Spinal cord (tissue), 10 donors: Measurements from ENCODE around the gene TUSC2. TPM values are rescaled to one million over a fixed set of nuclear protein-coding genes. Genes with fewer than 3 reads are reported as not detected.

Experiments
- DNase-seq, 6 donors: peaks; one replicate each; pipeline versions ENCODE4 v3.0.0 to v3.0.0-alpha.2; 2013 to 2015; ENCODE audit warnings: low spot score in 6 of 6, low read depth in 4 of 6
- H3K27ac ChIP-seq: one replicate; pipeline ENCODE4 v1.5.1; 2013; ENCODE audit warnings: low read depth, low read length, control low read depth
- H3K27me3 ChIP-seq: one replicate; pipeline ENCODE4 v1.6.1; 2013; ENCODE audit warnings: low read length; ENCODE audit not compliant: control insufficient read depth, insufficient read depth
- H3K36me3 ChIP-seq: one replicate; pipeline ENCODE4 v1.6.1; 2013; ENCODE audit warnings: low read length; ENCODE audit not compliant: control insufficient read depth, insufficient read depth
- H3K4me1 ChIP-seq: one replicate; pipeline ENCODE4 v1.6.1; 2013; ENCODE audit warnings: low read length; ENCODE audit not compliant: control insufficient read depth, insufficient read depth
- H3K4me3 ChIP-seq: one replicate; pipeline ENCODE4 v1.5.1; 2013; ENCODE audit warnings: low read depth, low read length, control low read depth
- H3K9me3 ChIP-seq: one replicate; pipeline ENCODE4 v1.6.1; 2013; ENCODE audit warnings: low read length; ENCODE audit not compliant: control insufficient read depth, insufficient read depth
- WGBS: methylation state at CpG from one replicate; pipeline ENCODE4 v1.1.5; 2013; ENCODE audit warnings: missing lambda C conversion rate; ENCODE audit not compliant: insufficient coverage; 5-methylcytosine and 5-hydroxymethylcytosine counted together
- polyA plus RNA-seq, 2 donors: library from polyadenylated mRNA; unstranded; fragments of 120-200 nt; gene quantifications; one replicate each; pipeline ENCODE4 v1.2.1, GENCODE V29; 2013; ENCODE audit not compliant: insufficient read length in 2 of 2
- total RNA-seq, 2 donors: library from RNA; depleted of rRNA in 1 of 2; stranded (reverse); fragments of 120-200 nt in 1 of 2; fragments of >200 nt in 1 of 2; gene quantifications; one replicate each; pipeline versions ENCODE4 v1.2.3 to v1.2.4, GENCODE V29; 2013 to 2014
- donor health status: healthy.

Gene TUSC2
- total and polyA plus RNA-seq, 4 donors: 17.0 to 50.7 (median 37.2) TPM

DNA sequence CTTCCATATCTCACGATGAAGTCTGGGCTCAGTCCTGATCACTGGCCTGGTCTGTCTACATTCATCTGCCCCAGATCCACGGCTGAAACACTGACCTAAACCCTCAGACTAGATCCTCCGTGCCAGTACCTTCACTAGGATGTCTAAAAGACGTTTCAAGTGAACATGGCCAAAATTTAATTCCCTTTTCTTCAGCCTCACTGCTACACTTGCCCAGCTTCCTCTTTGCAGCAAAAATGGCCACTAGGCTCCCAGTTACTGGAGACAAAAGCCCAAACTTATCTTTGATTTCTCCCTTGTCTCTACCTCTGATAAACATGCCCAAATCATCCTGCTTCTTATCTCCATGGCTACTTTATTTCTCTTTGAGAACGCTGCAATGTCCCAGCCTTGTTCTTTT, 10.9 kb upstream of the TUSC2 start:
- DNase-seq: no peak
- Histone ChIP-seq H3K4me3 (no peak overlapping the region), H3K27me3 (peaks cover 16% of the 10 kb centered on the region), H3K36me3 (peaks cover 23% of the 10 kb centered on the region), H3K4me1 (peaks cover 56% of the 10 kb centered on the region), H3K27ac (peak overlapping the region; percentile 54), H3K9me3 (no peaks in the 10 kb centered on the region)
- WGBS: 87% methylated on average over 5 of the region's 5 CpGs

DNA sequence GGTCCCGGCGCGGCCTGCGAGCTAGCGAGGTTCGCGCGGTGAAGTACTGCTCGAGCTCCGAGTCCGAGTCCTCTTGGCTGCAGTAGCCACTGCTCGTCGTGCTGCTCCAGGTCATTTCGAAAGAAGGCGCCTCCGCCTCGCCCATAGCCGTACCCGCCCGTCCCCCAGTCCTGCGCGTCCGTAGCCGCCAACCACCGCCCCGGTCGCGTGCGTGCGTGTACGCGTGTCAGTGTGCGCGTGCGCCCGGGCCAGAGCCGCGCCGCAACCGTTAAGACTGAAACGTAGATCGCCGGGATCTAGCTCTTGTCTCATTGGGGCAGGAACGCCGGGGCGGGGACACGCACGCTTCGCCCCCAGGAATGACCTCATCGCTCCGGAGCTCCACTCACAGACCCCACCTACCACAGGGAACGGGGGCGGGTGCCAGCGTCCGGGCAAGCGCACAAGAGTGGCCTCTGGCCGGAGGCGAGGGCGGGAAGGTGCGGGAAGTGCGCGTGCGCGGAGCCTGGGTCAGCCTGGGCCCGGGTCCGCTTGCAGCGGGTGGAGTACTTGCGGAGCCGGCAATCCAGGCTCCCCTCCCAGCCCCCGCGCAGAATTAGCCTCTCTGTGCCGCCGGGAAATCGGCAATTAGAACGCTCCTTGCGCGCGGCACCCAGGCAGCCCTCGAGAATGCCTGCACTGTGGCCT, 9.3 kb upstream of the TUSC2 start:
- H3K36me3 ChIP-seq: peaks cover 20% of the 10 kb centered on the region
- H3K4me3 ChIP-seq: peak overlapping the region; percentile 85
- peaks cover 16% of the 10 kb centered on the region for H3K27me3 ChIP-seq
- peak; percentile 92 to 99 (median 96) for DNase-seq
- peaks cover 53% of the 10 kb centered on the region for H3K4me1 ChIP-seq
- under 1% methylated on average over 79 of the region's 79 CpGs for WGBS
- peak overlapping the region; percentile 95 for H3K27ac ChIP-seq
- no peaks in the 10 kb centered on the region for H3K9me3 ChIP-seq

DNA sequence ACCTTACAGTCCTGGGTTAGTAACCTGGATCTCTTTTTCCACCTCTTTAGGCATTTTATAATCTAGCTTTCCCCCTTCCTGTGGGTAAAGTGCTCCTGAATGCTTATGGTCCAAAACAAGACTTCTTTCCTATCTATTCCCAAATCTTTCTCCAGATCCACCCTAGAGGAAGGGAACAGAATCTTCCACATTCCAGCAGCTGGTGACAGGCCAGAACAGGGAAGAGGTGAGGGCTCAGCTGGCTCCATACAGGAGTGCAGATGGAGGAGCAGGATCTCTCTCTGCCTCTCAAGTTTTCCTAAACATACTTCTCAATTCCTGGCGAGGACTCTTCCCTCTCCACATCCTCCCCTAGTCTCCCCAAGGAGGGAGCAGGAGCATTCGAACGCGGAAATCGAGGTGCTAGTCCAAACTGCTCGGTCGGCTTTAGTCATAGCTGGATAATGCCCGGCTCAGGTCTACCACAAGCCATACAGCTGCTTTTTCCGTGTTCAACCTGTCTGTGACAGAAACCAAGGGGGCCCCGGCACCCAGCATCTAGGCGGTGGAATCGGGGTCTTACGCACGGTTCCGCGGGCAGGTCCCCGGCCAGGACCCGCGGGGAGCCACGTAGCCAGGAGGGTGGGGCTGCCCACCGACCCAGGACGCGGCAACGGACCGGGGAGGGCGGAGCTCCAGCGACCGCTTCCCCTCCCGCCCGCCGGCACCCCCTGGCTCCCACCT, 8.6 kb upstream of the TUSC2 start:
- H3K36me3 ChIP-seq: peaks cover 21% of the 10 kb centered on the region
- WGBS: 0% methylated on average over 31 of the region's 31 CpGs
- peak overlapping the region; percentile 95 for H3K27ac ChIP-seq
- peak overlapping the region; percentile 85 for H3K4me3 ChIP-seq
- H3K27me3 ChIP-seq: peaks cover 13% of the 10 kb centered on the region
- H3K9me3 ChIP-seq: no peaks in the 10 kb centered on the region
- H3K4me1 ChIP-seq: peaks cover 51% of the 10 kb centered on the region
- DNase-seq: peak in 1 of 6 donors; percentile 34

GRCh38 chr3:50334339-50335075, 6.5 kb upstream of the TUSC2 start:
- Histone ChIP-seq H3K4me3 (no peak overlapping the region), H3K36me3 (peaks cover 35% of the 10 kb centered on the region), H3K27me3 (no peaks in the 10 kb centered on the region), H3K9me3 (no peaks in the 10 kb centered on the region), H3K27ac (peak overlapping the region; percentile 29), H3K4me1 (peaks cover 33% of the 10 kb centered on the region)
- DNase-seq: no peak
- WGBS: 79% methylated on average over 5 of the region's 5 CpGs

DNA sequence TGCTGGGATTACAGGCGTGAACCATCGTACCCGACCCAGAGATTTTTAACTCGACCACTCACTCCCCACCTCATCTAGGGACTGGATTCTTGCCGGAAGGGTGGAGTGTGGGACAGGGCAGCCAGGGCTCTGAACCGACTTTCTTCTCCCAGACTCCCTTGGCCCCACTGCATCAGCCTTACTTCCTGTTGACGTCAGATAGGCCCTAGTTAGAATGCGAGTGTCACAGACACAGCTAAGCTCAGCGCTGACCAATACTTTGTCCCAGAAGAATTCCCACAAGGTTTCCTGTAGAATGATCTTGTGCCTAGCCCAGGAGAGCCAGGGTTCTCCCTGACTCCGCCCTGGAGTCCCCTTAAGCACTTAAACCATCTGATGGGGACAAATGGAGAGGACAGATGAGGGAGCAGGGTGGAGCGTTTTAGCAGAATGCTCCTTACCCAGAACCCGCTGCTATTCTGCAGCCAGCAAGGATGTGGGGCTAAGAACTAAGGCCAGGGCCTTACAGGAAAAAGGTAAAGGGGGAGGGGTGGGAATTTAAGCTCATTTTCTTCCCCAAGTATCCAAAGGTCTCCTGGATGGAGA, 5.8 kb upstream of the TUSC2 start:
- Histone ChIP-seq H3K4me1 (peaks cover 32% of the 10 kb centered on the region), H3K9me3 (no peaks in the 10 kb centered on the region)
- no peak for DNase-seq

GRCh38 chr3:50331364-50331907, 3.4 kb upstream of the TUSC2 start:
- peaks cover 33% of the 10 kb centered on the region for H3K4me1 ChIP-seq
- WGBS: 99% methylated on average over 19 of the region's 19 CpGs
- no peaks in the 10 kb centered on the region for H3K9me3 ChIP-seq
- no peak for DNase-seq
- H3K27ac ChIP-seq: no peak overlapping the region
- H3K4me3 ChIP-seq: no peak overlapping the region
- peaks cover 43% of the 10 kb centered on the region for H3K36me3 ChIP-seq
- no peaks in the 10 kb centered on the region for H3K27me3 ChIP-seq

More for the DNA sequence above, 5.8 kb upstream of the TUSC2 start:
- Histone ChIP-seq H3K4me3 (no peak overlapping the region), H3K27me3 (no peaks in the 10 kb centered on the region), H3K36me3 (peaks cover 40% of the 10 kb centered on the region), H3K27ac (peak overlapping the region; percentile 29)
- WGBS: 84% methylated on average over 5 of the region's 12 CpGs

GRCh38 chr3:50330330-50330729, 2.3 kb upstream of the TUSC2 start:
- Histone ChIP-seq H3K4me3 (no peak overlapping the region), H3K36me3 (peaks cover 54% of the 10 kb centered on the region), H3K27me3 (no peaks in the 10 kb centered on the region), H3K4me1 (peaks cover 22% of the 10 kb centered on the region), H3K27ac (no peak overlapping the region), H3K9me3 (no peaks in the 10 kb centered on the region)
- DNase-seq: no peak
- 96% methylated on average over 10 of the region's 10 CpGs for WGBS

DNA sequence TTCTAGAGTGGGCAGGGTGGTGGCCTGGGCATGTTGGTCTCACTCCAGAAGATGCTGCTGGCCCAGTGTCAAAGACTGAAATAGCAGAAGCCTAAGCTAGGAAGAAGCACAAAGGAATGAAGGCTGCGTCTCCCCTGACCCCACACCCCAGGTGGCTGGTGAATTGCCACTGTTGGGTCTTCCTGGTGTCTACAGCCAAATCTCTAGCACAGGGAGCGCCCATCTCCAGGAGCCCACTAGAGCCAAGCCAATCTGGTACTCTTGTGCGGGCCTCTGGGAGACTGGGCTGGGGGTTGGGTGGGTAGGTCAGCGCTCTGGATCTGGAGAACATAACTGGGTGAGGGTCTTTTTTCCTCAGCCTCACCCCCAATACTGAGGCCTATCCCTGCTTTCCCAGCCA, 894 bp downstream of the TUSC2 start:
- Histone ChIP-seq H3K36me3 (peaks cover 67% of the 10 kb centered on the region), H3K27me3 (no peaks in the 10 kb centered on the region), H3K27ac (no peak overlapping the region), H3K4me3 (peak overlapping the region; percentile 78), H3K9me3 (no peaks in the 10 kb centered on the region), H3K4me1 (peaks cover 46% of the 10 kb centered on the region)
- DNase-seq: no peak
- WGBS: 92% methylated on average over 2 of the region's 4 CpGs

- Histone ChIP-seq H3K27me3 (no peaks in the 10 kb centered on the region), H3K27ac (no peak overlapping the region), H3K9me3 (no peaks in the 10 kb centered on the region), H3K36me3 (peaks cover 57% of the 10 kb centered on the region), H3K4me3 (no peak overlapping the region), H3K4me1 (peaks cover 51% of the 10 kb centered on the region)
- WGBS: 100% methylated on average over 2 of the region's 8 CpGs
- DNase-seq: no peak
Measured at GRCh38 chr3:50326182-50326541, 1.9 kb downstream of the TUSC2 start.
